Heart right ventricle (tissue), 16 donors: ENCODE measurements around the gene CCDC112. TPM values are rescaled to one million over a fixed set of nuclear protein-coding genes. Genes with fewer than 3 reads are reported as not detected.

Source experiments
- ATAC-seq, 8 donors: fragments of 200-7000 bp; cut with Tn5 transposase; one replicate each; pipeline ENCODE4 v1.9.1; 2020; ENCODE audit warnings: mild to moderate bottlenecking in 8 of 8, moderate library complexity in 8 of 8, moderate number of reproducible peaks in 1 of 8
- DNase-seq, 2 donors: peaks; one replicate each; pipeline ENCODE4 v3.0.0-alpha.2; 2020
- H3K27ac ChIP-seq, 10 donors: fragments of 200-600 bp; sonication (generic) in 2 of 10; one replicate each; pipeline versions ENCODE4 v1.5.0 to v1.8.0; 2020 to 2022; ENCODE audit warnings: mild to moderate bottlenecking in 3 of 10
- H3K27me3 ChIP-seq, 7 donors: fragments of 200-600 bp; one replicate each; pipeline ENCODE4 v1.8.0; 2021 to 2022; ENCODE audit warnings: mild to moderate bottlenecking in 2 of 7
- H3K36me3 ChIP-seq, 9 donors: fragments of 200-600 bp; sonication (generic) in 1 of 9; one replicate each; pipeline versions ENCODE4 v1.5.0 to v1.8.0; 2020 to 2022; ENCODE audit warnings: mild to moderate bottlenecking in 2 of 9
- H3K4me1 ChIP-seq, 9 donors: fragments of 200-600 bp; sonication (generic) in 1 of 9; one replicate each; pipeline versions ENCODE4 v1.5.0 to v1.8.0; 2020 to 2022; ENCODE audit warnings: mild to moderate bottlenecking in 4 of 9
- H3K4me3 ChIP-seq, 10 donors: fragments of 200-600 bp; sonication (generic) in 2 of 10; one replicate each; pipeline versions ENCODE4 v1.5.0 to v1.8.0; 2020 to 2022; ENCODE audit warnings: mild to moderate bottlenecking in 7 of 10, moderate library complexity in 2 of 10
- H3K9me3 ChIP-seq, 11 donors: fragments of 200-600 bp in 10 of 11; sonication (generic) in 2 of 11; one replicate each; pipeline versions ENCODE4 v1.5.0 to v1.8.0; 2013 to 2022; ENCODE audit warnings: mild to moderate bottlenecking in 2 of 11, control low read depth in 1 of 11, moderate library complexity in 1 of 11
- WGBS, 2 donors: extraction: QIAGEN DNeasy Blood & Tissue Kit; methylation state at CpG; one replicate each; pipeline ENCODE4 v1.1.7; 2013; ENCODE audit warnings: inconsistent platforms in 1 of 2; 5-methylcytosine and 5-hydroxymethylcytosine counted together
- intact Hi-C, 10 donors: fragments of 100-400 bp; cut with DNase I; formaldehyde crosslinking; loops; one replicate each; pipeline versions ENCODE4 v1.11.1 to v1.14.2; 2022
- polyA plus RNA-seq, 2 donors: library from polyadenylated mRNA; stranded (reverse); fragments of 200-250 nt; gene quantifications; one replicate each; pipeline ENCODE4 v1.2.3, GENCODE V29; 2013
- total RNA-seq, 10 donors: library from RNA; stranded (reverse); fragmentation: NEBNext Ultra II Directional in 3 of 10; extraction: Animal tissue kit (Norgen Biotek cat#: 25700) in 3 of 10; gene quantifications; one replicate each; pipeline versions ENCODE4 v1.2.1 to v1.2.4, GENCODE V29; 2021 to 2023
- TF ChIP-seq, protein P1 (sequence below), 9 donors: fragments of 200-600 bp; sonication (generic) in 2 of 9; IDR thresholded peaks; one replicate each; pipeline versions ENCODE4 v1.5.0 to v1.8.0; 2021 to 2022; ENCODE audit warnings: antibody characterized with exemption in 9 of 9, mild to moderate bottlenecking in 5 of 9, moderate library complexity in 1 of 9
- donor health status: Arrhythmogenic right ventricular cardiomyopathy.
- donor health status: ischemic (EF 13 %, LVEDD 7.1; RV severe dilation, severe dysfunction).
- donor health status: healthy with polysubstance abuse.
- donor health status: DM: no; HTN: yes; CAD: no.
- donor health status: DM: no; HTN: no; CAD: no.
- donor health status: ischemic (EF 25% LVEDD 6.9; RV normal size, moderate dysfunction).
- donor health status: ischemic (EF 25% LVEDD 5.7; RV mildly dilated, moderate dysfunction).
- donor health status: healthy.
- donor health status: DM: yes; HTN: yes; CAD: no.
- donor health status: Ischemic cardiomyopathy.
- donor health status: ischemic (EF 35%, LVEDD 5.7; RV mildly dilated, moderate dysfunction).
- donor health status: nonischemic (EF 11% LVEDD 7.7; RV severe dilation, severe dysfunction).
- donor health status: DM: yes; HTN: yes; CAD: no.
- donor health status: PGD.
- donor health status: ischemic (EF 29% LVEDD 5.4; RV normal size, mild dysfunction).
- donor health status: nonischemic (EF 23%, LVEDD 6.1; RV moderate dilation, normal function).

CCDC112 gene
- total and polyA plus RNA-seq, 12 donors = 3.0 to 10.8 (median 4.8) TPM

DNA sequence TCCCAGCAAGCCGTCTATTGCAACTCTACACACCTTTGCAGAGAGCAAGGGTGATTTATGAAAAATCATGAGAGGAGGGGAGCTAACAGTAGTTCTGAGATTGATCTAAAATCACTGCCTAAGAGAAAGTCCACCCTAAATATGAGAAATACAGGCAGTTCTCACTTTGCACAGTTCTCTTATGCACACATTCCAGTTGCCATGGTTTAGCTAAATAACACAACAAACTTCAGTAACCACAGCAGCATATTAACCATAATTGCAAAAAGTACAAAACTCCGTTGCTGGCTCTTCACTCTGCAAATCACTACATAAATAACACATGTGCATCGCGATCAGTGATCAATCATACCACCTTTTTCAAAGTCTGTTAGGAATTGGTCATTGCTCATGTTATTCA, 64.9 kb downstream of the CCDC112 start:
- H3K4me3 ChIP-seq = no peak overlapping the region
- H3K27ac ChIP-seq = no peak overlapping the region
- no peaks in the 10 kb centered on the region for H3K27me3 ChIP-seq
- H3K36me3 ChIP-seq = peaks cover 0 to 93% (median 16%) of the 10 kb centered on the region in 9 donors
- no peaks in the 10 kb centered on the region for H3K9me3 ChIP-seq
- TF ChIP-seq, protein P1, sequence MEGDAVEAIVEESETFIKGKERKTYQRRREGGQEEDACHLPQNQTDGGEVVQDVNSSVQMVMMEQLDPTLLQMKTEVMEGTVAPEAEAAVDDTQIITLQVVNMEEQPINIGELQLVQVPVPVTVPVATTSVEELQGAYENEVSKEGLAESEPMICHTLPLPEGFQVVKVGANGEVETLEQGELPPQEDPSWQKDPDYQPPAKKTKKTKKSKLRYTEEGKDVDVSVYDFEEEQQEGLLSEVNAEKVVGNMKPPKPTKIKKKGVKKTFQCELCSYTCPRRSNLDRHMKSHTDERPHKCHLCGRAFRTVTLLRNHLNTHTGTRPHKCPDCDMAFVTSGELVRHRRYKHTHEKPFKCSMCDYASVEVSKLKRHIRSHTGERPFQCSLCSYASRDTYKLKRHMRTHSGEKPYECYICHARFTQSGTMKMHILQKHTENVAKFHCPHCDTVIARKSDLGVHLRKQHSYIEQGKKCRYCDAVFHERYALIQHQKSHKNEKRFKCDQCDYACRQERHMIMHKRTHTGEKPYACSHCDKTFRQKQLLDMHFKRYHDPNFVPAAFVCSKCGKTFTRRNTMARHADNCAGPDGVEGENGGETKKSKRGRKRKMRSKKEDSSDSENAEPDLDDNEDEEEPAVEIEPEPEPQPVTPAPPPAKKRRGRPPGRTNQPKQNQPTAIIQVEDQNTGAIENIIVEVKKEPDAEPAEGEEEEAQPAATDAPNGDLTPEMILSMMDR (IDR thresholded peaks at IDR 0.05) = no peak
- H3K4me1 ChIP-seq = no peaks in the 10 kb centered on the region
- intact Hi-C loops = no loop called here
- ATAC-seq (no peak), DNase-seq (no peak)
- WGBS, 2 donors = 97% methylated on average over 4 of the region's 4 CpGs

DNA sequence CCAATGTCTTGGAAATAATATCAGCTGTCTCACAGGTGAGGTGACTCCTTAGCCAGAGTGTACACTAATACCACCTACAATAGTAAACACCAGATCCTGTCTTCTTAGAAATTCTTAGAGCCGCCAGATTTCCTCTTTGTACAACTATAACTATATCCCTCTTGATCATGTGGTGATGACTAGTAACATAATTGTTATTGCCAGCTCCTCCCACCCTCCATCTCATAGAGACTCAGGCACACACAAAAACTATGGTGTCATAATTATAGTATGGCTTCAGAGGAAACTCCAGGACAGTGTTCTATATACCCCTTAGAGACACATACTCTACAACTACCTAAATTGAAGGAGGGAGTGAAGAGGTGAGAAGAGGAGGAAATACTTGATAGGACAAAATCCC, 66.8 kb downstream of the CCDC112 start:
- H3K36me3 ChIP-seq = peaks cover 0 to 90% (median 16%) of the 10 kb centered on the region in 9 donors
- no peaks in the 10 kb centered on the region for H3K4me1 ChIP-seq
- WGBS, 2 donors = 97 to 100% methylated on average over 1 of the region's 1 CpG
- DNase-seq = no peak
- H3K27ac ChIP-seq = no peak overlapping the region
- H3K27me3 ChIP-seq = no peaks in the 10 kb centered on the region
- no peak overlapping the region for H3K4me3 ChIP-seq
- no peaks in the 10 kb centered on the region for H3K9me3 ChIP-seq
- no peak for ATAC-seq
- intact Hi-C loops = no loop called here
- TF ChIP-seq, protein P1 (IDR thresholded peaks at IDR 0.05) = no peak

DNA sequence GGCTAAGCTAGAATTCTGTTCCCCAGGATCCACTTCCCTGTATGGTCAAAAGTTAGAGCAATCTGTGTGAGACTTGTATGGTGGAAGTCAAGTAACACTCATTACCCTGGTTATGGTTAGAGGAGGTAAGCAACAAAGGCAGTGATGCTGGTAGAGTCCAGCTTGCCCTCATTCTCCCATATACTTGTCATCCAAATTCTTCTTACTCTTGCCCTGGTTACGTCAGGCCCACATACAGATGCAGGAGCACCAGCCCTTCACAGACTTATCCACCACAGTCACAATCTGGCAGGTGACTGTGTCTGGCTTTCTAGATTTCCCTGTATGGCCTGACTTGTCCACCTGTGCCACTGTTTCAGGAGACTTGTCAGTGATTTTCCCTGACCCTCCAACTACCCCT, 69.2 kb downstream of the CCDC112 start:
- TF ChIP-seq, protein P1 (IDR thresholded peaks at IDR 0.05) = no peak
- WGBS, 2 donors = 90 to 96% methylated on average over 1 of the region's 1 CpG
- Histone ChIP-seq H3K9me3 (no peaks in the 10 kb centered on the region), H3K27ac (no peak overlapping the region), H3K4me1 (peaks cover 0 to 7% (median 0%) of the 10 kb centered on the region in 9 donors), H3K36me3 (peaks cover 0 to 94% (median 21%) of the 10 kb centered on the region in 9 donors), H3K27me3 (no peaks in the 10 kb centered on the region), H3K4me3 (no peak overlapping the region)
- intact Hi-C loops = no loop called here
- ATAC-seq (no peak), DNase-seq (no peak)

Other genes with a start within 250 kb of the CCDC112 start
- gene TRIM36, start 126.7 kb downstream of the CCDC112 start, total RNA-seq = 1 to 10 TPM in 1 of 10 donors, under 1 TPM in 9; 0.06 to 2.2 (median 0.35) TPM
- gene TRIM36, start 126.7 kb downstream of the CCDC112 start, polyA plus RNA-seq = under 1 TPM; 0.22 to 0.44 TPM
- 10 to 100 TPM; 21.1 to 31.7 (median 28.7) TPM for gene PGGT1B, start 33.8 kb downstream of the CCDC112 start, total RNA-seq
- gene PGGT1B, start 33.8 kb downstream of the CCDC112 start, polyA plus RNA-seq = 1 to 10 TPM; 2.0 to 2.8 TPM
- gene FEM1C, start 248.1 kb upstream of the CCDC112 start, total RNA-seq = 10 to 100 TPM; 40.2 to 72.2 (median 57.5) TPM
- gene FEM1C, start 248.1 kb upstream of the CCDC112 start, polyA plus RNA-seq = 10 to 100 TPM; 17.8 to 23.1 TPM